GM11168 (cell line): ENCODE results near the gene MPC2.
"Not testable (repeated sequence)": the region's sequence is repeated elsewhere in the genome, so short reads cannot be mapped to it uniquely, and the experiment has no call there.

Experiments
- in situ Hi-C: fragments of 300-500 bp; cut with MboI; formaldehyde crosslinking; loops from one replicate; pipeline ENCODE4 v1.12.0; 2022; ENCODE audit warnings: low sequenced_read_pairs; ENCODE audit not compliant: unreplicated experiment

MPC2 gene

GRCh38 chr1:167866739-167867414 is 70.0 kb downstream of the MPC2 start:
- in situ Hi-C loops, result not testable (repeated sequence)
